Endothelial cell of umbilical vein (primary cell): ENCODE results near the gene SPTLC2. TPM values are rescaled to one million over a fixed set of nuclear protein-coding genes. Genes with fewer than 3 reads are reported as not detected.

ENCODE experiments used
- BruUV-seq: library from RNA; stranded (reverse); fragments of 400-500 nt; replicated peaks from 2 replicates; lab custom pipeline; 2021; lab: Mats Ljungman, UMichigan
- CTCF ChIA-PET: fragments of 300-600, 350-600 bp; sonication (Branson Sonifier 250); formaldehyde crosslinking; loops from one replicate; lab custom pipeline; 2021; ENCODE audit warnings: antibody characterized with exemption, inconsistent platforms; lab: Charles Lee
- POLR2A ChIA-PET: fragments of 300-600, 350-600 bp; sonication (Branson Sonifier 250); formaldehyde crosslinking; loops from one replicate; lab custom pipeline; 2021; ENCODE audit warnings: antibody characterized with exemption, inconsistent platforms; lab: Charles Lee
- DNase-seq: peaks from one replicate; pipeline ENCODE4 v3.0.0-alpha.2; 2011; ENCODE audit warnings: low read depth, low spot score
- FAIRE-seq: peaks from 2 replicates; lab custom pipeline; 2011; peaks lifted over from hg19 to GRCh38; lab: Jason Lieb, UNC
- H2AFZ ChIP-seq: 2 replicates; pipeline ENCODE4 v1.6.0; 2012; ENCODE audit warnings: low read depth, low read length, control low read depth, inconsistent platforms
- H3K27ac ChIP-seq: 2 replicates; pipeline ENCODE4 v1.5.1; 2011; ENCODE audit warnings: low read depth, mild to moderate bottlenecking, control low read depth, low read length, moderate library complexity; ENCODE audit not compliant: insufficient read depth
- H3K27me3 ChIP-seq, 2 experiments: 2 replicates each; pipeline versions ENCODE4 v1.6.0 to v1.6.1; 2011; ENCODE audit warnings: low read length in 2 of 2, mixed read lengths in 1 of 2; ENCODE audit not compliant: control insufficient read depth in 2 of 2, insufficient read depth in 2 of 2
- H3K36me3 ChIP-seq, 2 experiments: 2 replicates in 1 of 2; 3 replicates in 1 of 2; pipeline ENCODE4 v1.5.1; 2011; ENCODE audit warnings: low read length in 2 of 2, mild to moderate bottlenecking in 1 of 2, moderate library complexity in 1 of 2; ENCODE audit not compliant: control insufficient read depth in 2 of 2, insufficient read depth in 2 of 2; ENCODE audit errors: extremely low read depth in 1 of 2
- H3K4me1 ChIP-seq: 3 replicates; pipeline ENCODE4 v1.5.1; 2011; ENCODE audit warnings: mild to moderate bottlenecking, low read length; ENCODE audit not compliant: control insufficient read depth, insufficient read depth; ENCODE audit errors: extremely low read depth
- H3K4me2 ChIP-seq: 2 replicates; pipeline ENCODE4 v1.6.1; 2011; ENCODE audit warnings: low read length, control low read depth, mixed read lengths; ENCODE audit not compliant: insufficient read depth
- H3K4me3 ChIP-seq, 3 experiments: fragments of 200-600 bp in 1 of 3; sonication (generic), shearing (Covaris generic) in 1 of 3; replicated peaks in 1 of 3; 2 replicates each; pipeline ENCODE4 v1.5.1; 2011 to 2016; ENCODE audit warnings: control low read depth in 3 of 3, low read length in 3 of 3, mild to moderate bottlenecking in 2 of 3, inconsistent platforms in 1 of 3, low read depth in 1 of 3, moderate library complexity in 1 of 3; ENCODE audit not compliant: insufficient read depth in 1 of 3
- H3K79me2 ChIP-seq: 2 replicates; pipeline ENCODE4 v1.6.0; 2012; ENCODE audit warnings: low read length, inconsistent platforms; ENCODE audit not compliant: control insufficient read depth, insufficient read depth
- H3K9ac ChIP-seq: replicated peaks from 2 replicates; pipeline ENCODE3; 2011; ENCODE audit warnings: low read length, control low read depth; ENCODE audit not compliant: insufficient read depth; ENCODE audit errors: extremely low read depth
- H3K9me1 ChIP-seq: replicated peaks from 3 replicates; pipeline ENCODE4 v1.6.0; 2011; ENCODE audit warnings: mild to moderate bottlenecking, low read length; ENCODE audit not compliant: control insufficient read depth, insufficient read depth; ENCODE audit errors: extremely low read depth
- H3K9me3 ChIP-seq: replicated peaks from 2 replicates; pipeline ENCODE4 v1.5.1; 2012; ENCODE audit warnings: low read length, inconsistent platforms; ENCODE audit not compliant: control insufficient read depth, insufficient read depth
- H4K20me1 ChIP-seq: replicated peaks from 2 replicates; pipeline ENCODE3; 2011; ENCODE audit warnings: mild to moderate bottlenecking, low read length; ENCODE audit not compliant: control insufficient read depth, insufficient read depth; ENCODE audit errors: extremely low read depth
- CTCF ChIP-seq, 2 donors: IDR thresholded peaks; 1 replicate in 1 of 2; 2 replicates in 1 of 2; pipeline ENCODE4 v1.5.1; 2011; ENCODE audit warnings: low read length in 2 of 2, mild to moderate bottlenecking in 2 of 2, moderate library complexity in 2 of 2, control low read depth in 1 of 2, inconsistent platforms in 1 of 2, low read depth in 1 of 2; ENCODE audit not compliant: insufficient read depth in 1 of 2; ENCODE audit errors: extremely low read depth in 1 of 2
- EZH2 ChIP-seq: IDR thresholded peaks from 2 replicates; pipeline ENCODE4 v1.6.1; 2012; ENCODE audit warnings: borderline replicate concordance, low read depth, mild to moderate bottlenecking, moderate library complexity, low read length, inconsistent platforms; ENCODE audit not compliant: severe bottlenecking
- FOS ChIP-seq: IDR thresholded peaks from 2 replicates; pipeline ENCODE4 v1.6.1; 2011; ENCODE audit warnings: mild to moderate bottlenecking, low read length, moderate library complexity, borderline replicate concordance; ENCODE audit not compliant: insufficient read depth
- GATA2 ChIP-seq: IDR thresholded peaks from 2 replicates; pipeline ENCODE4 v1.7.0; 2011; ENCODE audit warnings: low read depth, mild to moderate bottlenecking, moderate library complexity, mixed read lengths, low read length; ENCODE audit not compliant: insufficient read length, insufficient read depth
- JUN ChIP-seq: IDR thresholded peaks from 2 replicates; pipeline ENCODE4 v1.6.1; 2011; ENCODE audit warnings: borderline replicate concordance, low read depth; ENCODE audit not compliant: insufficient read length, insufficient read depth
- MAX ChIP-seq: IDR thresholded peaks from 2 replicates; pipeline ENCODE4 v1.6.1; 2011; ENCODE audit not compliant: insufficient read depth, insufficient read length
- MYC ChIP-seq: IDR thresholded peaks from one replicate; pipeline ENCODE4 v1.6.1; 2011; ENCODE audit warnings: mild to moderate bottlenecking, low read depth, low read length
- POLR2A ChIP-seq: IDR thresholded peaks from 2 replicates; pipeline ENCODE4 v1.6.1; 2012; ENCODE audit warnings: low read depth, mild to moderate bottlenecking, control low read depth, low read length
- POLR2AphosphoS5 ChIP-seq: IDR thresholded peaks from 2 replicates; pipeline ENCODE4 v1.6.1; 2012; ENCODE audit warnings: low read depth, mild to moderate bottlenecking, control low read depth, low read length, moderate library complexity; ENCODE audit not compliant: insufficient read depth
- dilution Hi-C: fragments of 300-500 bp; cut with MboI; formaldehyde crosslinking; loops from one replicate; pipeline ENCODE4 v1.15.0; 2019; ENCODE audit warnings: low sequenced_read_pairs; ENCODE audit not compliant: extremely low pct_ligation_motif_present
- intact Hi-C: fragments of 100-400 bp; cut with micrococcal nuclease; formaldehyde crosslinking; loops from one replicate; pipeline ENCODE4 v1.10.0; 2022
- polyA plus RNA-seq, 4 experiments: library from polyadenylated mRNA; depleted of rRNA in 3 of 4; stranded (reverse) in 3 of 4; unstranded in 1 of 4; fragments of >200 nt; gene quantifications; 2 replicates each; pipeline versions ENCODE4 v1.2.1 to v1.2.3, GENCODE V29; 2011 to 2012; ENCODE audit warnings: missing spikeins in 1 of 4
- total RNA-seq: library from RNA; stranded (reverse); gene quantifications from 2 replicates; pipeline ENCODE4 v1.2.3, GENCODE V29; 2021

Gene SPTLC2
- total and polyA plus RNA-seq, 2 donors (not counting 3 experiments of a cell fraction or from before 2014, with no cell fraction given), result 19.1 to 71.3 TPM

GRCh38 chr14:77615361-77616132 lies 890 bp downstream of the SPTLC2 start:
- Histone ChIP-seq H2AFZ (no peak overlapping the region), H3K79me2 (peaks cover 54% of the 10 kb centered on the region), H3K27me3 (peaks cover 0 to 4% of the 10 kb centered on the region in 2 experiments), H3K4me1 (peaks cover 25% of the 10 kb centered on the region), H3K9me1 (no peaks in the 10 kb centered on the region), H3K9ac (peak overlapping the region; percentile 87), H4K20me1 (no peaks in the 10 kb centered on the region), H3K9me3 (no peaks in the 10 kb centered on the region), H3K4me2 (peak overlapping the region; percentile 86), H3K27ac (peak overlapping the region; percentile 14), H3K4me3 (peak overlapping the region; percentile 86 to 94 (median 90)), H3K36me3 (no peaks in the 10 kb centered on the region)
- TSS peak; percentile 54 for BruUV-seq
- FAIRE-seq (peak; percentile 55), DNase-seq (peak; percentile 63)
- dilution Hi-C loops, result no loop called here
- POLR2A ChIA-PET, result interaction anchor here (1.0 kb wide), 1 partner anchor 39 kb away, joined by 8 read pairs; no protein-coding TSS in a partner anchor
- TF ChIP-seq MAX (no peak), FOS (peak; percentile 54)
- CTCF ChIA-PET, result interaction anchor here (0.7 to 1.2 kb wide), 3 partner anchors 9 to 73 kb away, joined by 3 to 4 read pairs (median 3); no protein-coding TSS in a partner anchor
- intact Hi-C loops, result loop anchor here (1.0 to 10.0 kb wide), 7 partner anchors 7 to 661 kb away; partner anchors contain the start of genes GSTZ1 and POMT2

- H3K4me3 ChIP-seq, result peak overlapping the region in 1 of 3 experiments; percentile 3
- H3K36me3 ChIP-seq, result no peaks in the 10 kb centered on the region
- peaks cover 0 to 1% of the 10 kb centered on the region in 2 experiments for H3K27me3 ChIP-seq
- no peaks in the 10 kb centered on the region for H4K20me1 ChIP-seq
- peak overlapping the region; percentile 51 for H3K4me2 ChIP-seq
- intact Hi-C loops, result loop anchor here (10.0 kb wide), 1 partner anchor 658 kb away; no protein-coding TSS in a partner anchor
- H3K27ac ChIP-seq, result no peak overlapping the region
- dilution Hi-C loops, result no loop called here
- POLR2A ChIA-PET, result interaction anchor here (0.6 kb wide), 1 partner anchor 32 kb away, joined by 7 read pairs; no protein-coding TSS in a partner anchor
- no peak overlapping the region for H2AFZ ChIP-seq
- H3K4me1 ChIP-seq, result peaks cover 33% of the 10 kb centered on the region
- no TSS peak for BruUV-seq
- no peaks in the 10 kb centered on the region for H3K9me1 ChIP-seq
- no peak overlapping the region for H3K9ac ChIP-seq
- CTCF ChIA-PET, result interaction anchor here (0.8 to 1.6 kb wide), 5 partner anchors 9 to 187 kb away, joined by 3 to 8 read pairs (median 5); partner anchors contain the start of gene ADCK1
- FAIRE-seq (no peak), DNase-seq (peak; percentile 33)
- H3K79me2 ChIP-seq, result peaks cover 75% of the 10 kb centered on the region
- H3K9me3 ChIP-seq, result no peaks in the 10 kb centered on the region
- TF ChIP-seq JUN, result no peak
- TF ChIP-seq MAX, result no peak
- no peak for TF ChIP-seq POLR2AphosphoS5
- no peak for TF ChIP-seq MYC
- no peak for TF ChIP-seq FOS
- no peak for TF ChIP-seq CTCF (IDR thresholded peaks at IDR 0.05; ENCODE audit: extremely low read depth in 1 of 2, insufficient read depth in 1 of 2, low read depth in 1 of 2, low read length in 2 of 2)
- TF ChIP-seq GATA2, result no peak
- no peak for TF ChIP-seq EZH2
- no peak for TF ChIP-seq POLR2A
Observed at GRCh38 chr14:77613201-77613600, 3.2 kb downstream of the SPTLC2 start.
